H1 (cell line): ENCODE data around the gene ACER1. TPM values are rescaled to one million over a fixed set of nuclear protein-coding genes. Genes with fewer than 3 reads are reported as not detected.

Experiments
- CTCF ChIA-PET: fragments of 300-600 bp; sonication (Branson Sonifier 250); formaldehyde crosslinking; loops from one replicate; lab custom pipeline; 2021; ENCODE audit not compliant: partially characterized antibody; lab: Charles Lee
- POLR2A ChIA-PET: fragments of 300-600 bp; sonication (Branson Sonifier 250); formaldehyde crosslinking; loops from one replicate; lab custom pipeline; 2021; ENCODE audit warnings: inconsistent platforms; ENCODE audit not compliant: partially characterized antibody; lab: Charles Lee
- DNase-seq, 2 experiments: peaks; one replicate each; pipeline versions ENCODE4 v3.0.0 to v3.0.0-alpha.2; 2010 to 2022; ENCODE audit warnings: low spot score in 2 of 2, low read depth in 1 of 2, mixed read lengths in 1 of 2
- FAIRE-seq: peaks from 2 replicates; lab custom pipeline; 2011; peaks lifted over from hg19 to GRCh38; lab: Jason Lieb, UNC
- H2AFZ ChIP-seq: 2 replicates; pipeline ENCODE4 v1.8.1; 2012; ENCODE audit warnings: low read length, inconsistent platforms
- H2AK5ac ChIP-seq: 2 replicates; pipeline ENCODE4 v1.6.1; 2013; ENCODE audit warnings: low read depth, low read length
- H2BK120ac ChIP-seq: replicated peaks from 2 replicates; pipeline ENCODE3; 2013; ENCODE audit warnings: low read depth, low read length, inconsistent platforms
- H2BK12ac ChIP-seq: 2 replicates; pipeline ENCODE4 v1.6.1; 2013; ENCODE audit warnings: low read depth, low read length
- H2BK15ac ChIP-seq: 2 replicates; pipeline ENCODE4 v1.6.1; 2013; ENCODE audit warnings: low read length
- H2BK20ac ChIP-seq: 2 replicates; pipeline ENCODE4 v1.6.1; 2013; ENCODE audit warnings: low read length
- H2BK5ac ChIP-seq: 2 replicates; pipeline ENCODE4 v1.6.1; 2013; ENCODE audit warnings: low read depth, low read length
- H3K14ac ChIP-seq: 2 replicates; pipeline ENCODE4 v1.6.1; 2013; ENCODE audit warnings: inconsistent platforms; ENCODE audit not compliant: insufficient read length
- H3K18ac ChIP-seq: 2 replicates; pipeline ENCODE4 v1.6.1; 2013; ENCODE audit warnings: low read length; ENCODE audit errors: extremely low read depth
- H3K23ac ChIP-seq: 2 replicates; pipeline ENCODE4 v1.6.1; 2013; ENCODE audit warnings: inconsistent platforms; ENCODE audit not compliant: insufficient read length
- H3K23me2 ChIP-seq: 2 replicates; pipeline ENCODE4 v1.6.1; 2013; ENCODE audit warnings: low read depth, low read length
- H3K27ac ChIP-seq: 2 replicates; pipeline ENCODE4 v1.6.1; 2011; ENCODE audit warnings: low read depth, low read length, inconsistent platforms
- H3K27me3 ChIP-seq, 4 experiments: replicated peaks in 1 of 4; 1 replicate in 1 of 4; 2 replicates in 3 of 4; pipeline versions ENCODE4 v1.6.1 to v1.8.1; 2011 to 2013; ENCODE audit warnings: low read length in 3 of 4, mild to moderate bottlenecking in 3 of 4, inconsistent platforms in 2 of 4, mixed read lengths in 2 of 4, moderate library complexity in 1 of 4; ENCODE audit not compliant: control insufficient read depth in 3 of 4, insufficient read depth in 3 of 4; ENCODE audit errors: extremely low read depth in 1 of 4
- H3K36me3 ChIP-seq, 4 experiments: 2 replicates each; pipeline versions ENCODE4 v1.6.1 to v1.8.1; 2011 to 2013; ENCODE audit warnings: mild to moderate bottlenecking in 4 of 4, low read length in 3 of 4, moderate library complexity in 2 of 4, control low read depth in 1 of 4, inconsistent platforms in 1 of 4; ENCODE audit not compliant: insufficient read depth in 4 of 4, control insufficient read depth in 2 of 4
- H3K4ac ChIP-seq: replicated peaks from 2 replicates; pipeline ENCODE3; 2013; ENCODE audit warnings: low read length, low read depth, mixed read lengths, inconsistent platforms; ENCODE audit not compliant: insufficient read length
- H3K4me1 ChIP-seq, 4 experiments: replicated peaks in 1 of 4; 1 replicate in 1 of 4; 2 replicates in 3 of 4; pipeline versions ENCODE4 v1.6.1 to v1.8.1; 2011 to 2013; ENCODE audit warnings: low read length in 3 of 4, inconsistent platforms in 2 of 4, mixed read lengths in 1 of 4; ENCODE audit not compliant: insufficient read depth in 4 of 4, control insufficient read depth in 3 of 4
- H3K4me2 ChIP-seq, 2 experiments: 2 replicates each; pipeline versions ENCODE4 v1.6.1 to v1.8.1; 2011 to 2013; ENCODE audit warnings: low read depth in 2 of 2, low read length in 2 of 2, control low read depth in 1 of 2, inconsistent platforms in 1 of 2, mild to moderate bottlenecking in 1 of 2; ENCODE audit not compliant: insufficient read depth in 1 of 2
- H3K4me3 ChIP-seq, 4 experiments: fragments of 200-600, 300-600 bp in 1 of 4; sonication (generic), shearing (Covaris generic), sonication (Bioruptor Twin) in 1 of 4; 2 replicates each; pipeline versions ENCODE4 v1.5.1 to v1.8.1; 2011 to 2016; ENCODE audit warnings: low read length in 4 of 4, low read depth in 3 of 4, control low read depth in 2 of 4, inconsistent platforms in 2 of 4, mild to moderate bottlenecking in 2 of 4, mixed read lengths in 1 of 4, moderate library complexity in 1 of 4; ENCODE audit not compliant: insufficient read depth in 2 of 4; ENCODE audit errors: extremely low read depth in 1 of 4
- H3K56ac ChIP-seq: replicated peaks from 2 replicates; pipeline ENCODE3; 2013; ENCODE audit warnings: low read depth, mild to moderate bottlenecking, mixed read lengths, low read length, inconsistent platforms; ENCODE audit not compliant: insufficient read length
- H3K79me1 ChIP-seq: 2 replicates; pipeline ENCODE4 v1.6.1; 2013; ENCODE audit warnings: low read depth, low read length, control low read depth
- H3K79me2 ChIP-seq, 2 experiments: 2 replicates each; pipeline versions ENCODE4 v1.6.1 to v1.8.1; 2012 to 2013; ENCODE audit warnings: low read length in 2 of 2, mild to moderate bottlenecking in 2 of 2, inconsistent platforms in 1 of 2; ENCODE audit not compliant: insufficient read depth in 2 of 2, control insufficient read depth in 1 of 2
- H3K9ac ChIP-seq, 4 experiments: replicated peaks in 1 of 4; 1 replicate in 1 of 4; 2 replicates in 3 of 4; pipeline versions ENCODE4 v1.6.1 to v1.8.1; 2011 to 2013; ENCODE audit warnings: low read depth in 3 of 4, low read length in 3 of 4, control low read depth in 2 of 4, mild to moderate bottlenecking in 2 of 4, moderate library complexity in 2 of 4, inconsistent platforms in 1 of 4; ENCODE audit errors: extremely low read depth in 1 of 4
- H3K9me3 ChIP-seq, 2 experiments: 2 replicates each; pipeline versions ENCODE4 v1.6.1 to v1.8.1; 2012 to 2013; ENCODE audit warnings: mild to moderate bottlenecking in 2 of 2, moderate library complexity in 2 of 2, control low read depth in 1 of 2, inconsistent platforms in 1 of 2, low read depth in 1 of 2, low read length in 1 of 2, mixed read lengths in 1 of 2; ENCODE audit not compliant: insufficient read depth in 2 of 2
- H4K20me1 ChIP-seq, 2 experiments: replicated peaks in 1 of 2; 2 replicates each; pipeline versions ENCODE3 to v1.8.1; 2011 to 2013; ENCODE audit warnings: inconsistent platforms in 2 of 2, low read length in 2 of 2, mild to moderate bottlenecking in 1 of 2; ENCODE audit not compliant: insufficient read depth in 2 of 2, control insufficient read depth in 1 of 2
- H4K5ac ChIP-seq: 2 replicates; pipeline ENCODE4 v1.6.1; 2013; ENCODE audit warnings: low read length, low read depth, mixed read lengths, inconsistent platforms; ENCODE audit not compliant: insufficient read length
- H4K8ac ChIP-seq: 2 replicates; pipeline ENCODE4 v1.8.0; 2013; ENCODE audit warnings: mild to moderate bottlenecking, moderate library complexity, low read length, inconsistent platforms; ENCODE audit not compliant: insufficient read depth; ENCODE audit errors: extremely low read depth
- H4K91ac ChIP-seq: replicated peaks from 2 replicates; pipeline ENCODE3; 2013; ENCODE audit warnings: low read length, mixed read lengths, inconsistent platforms; ENCODE audit not compliant: insufficient read length
- CTBP2 ChIP-seq: IDR thresholded peaks from 2 replicates; pipeline ENCODE4 v1.7.0; 2011; ENCODE audit warnings: borderline replicate concordance, mild to moderate bottlenecking, moderate library complexity, mixed read lengths, low read length; ENCODE audit not compliant: insufficient read depth, insufficient read length
- EP300 ChIP-seq, 2 experiments: IDR thresholded peaks; 1 replicate in 1 of 2; 2 replicates in 1 of 2; pipeline ENCODE4 v1.6.1; 2011 to 2012; ENCODE audit warnings: low read depth in 2 of 2, low read length in 2 of 2, mild to moderate bottlenecking in 2 of 2, borderline replicate concordance in 1 of 2, inconsistent platforms in 1 of 2, moderate library complexity in 1 of 2
- FOSL1 ChIP-seq: IDR thresholded peaks from 2 replicates; pipeline ENCODE4 v1.6.1; 2011; ENCODE audit warnings: mild to moderate bottlenecking, low read depth, low read length, moderate library complexity; ENCODE audit not compliant: insufficient read depth
- GABPA ChIP-seq: IDR thresholded peaks from 2 replicates; pipeline ENCODE4 v1.6.1; 2011; ENCODE audit warnings: mild to moderate bottlenecking, low read length, moderate library complexity, borderline replicate concordance; ENCODE audit not compliant: insufficient read depth
- GTF2F1 ChIP-seq: IDR thresholded peaks from 2 replicates; pipeline ENCODE4 v1.6.1; 2012; ENCODE audit warnings: low read depth, low read length, improper control_type of control experiment, borderline replicate concordance
- KDM1A ChIP-seq: fragments of 200-600, 300-600 bp; sonication (generic); IDR thresholded peaks from 2 replicates; pipeline ENCODE4 v1.7.1; 2016; ENCODE audit warnings: mild to moderate bottlenecking, low read length, borderline replicate concordance
- SIRT6 ChIP-seq: IDR thresholded peaks from one replicate; pipeline ENCODE4 v1.7.1; 2012; ENCODE audit warnings: low read length, inconsistent platforms
- SP1 ChIP-seq: IDR thresholded peaks from 2 replicates; pipeline ENCODE4 v1.6.1; 2011; ENCODE audit warnings: low read depth, low read length
- SP2 ChIP-seq: IDR thresholded peaks from 2 replicates; pipeline ENCODE4 v1.6.1; 2012; ENCODE audit warnings: mild to moderate bottlenecking, low read length, inconsistent platforms
- SRF ChIP-seq: IDR thresholded peaks from 2 replicates; pipeline ENCODE4 v1.6.1; 2011; ENCODE audit warnings: mild to moderate bottlenecking, low read depth, low read length, moderate library complexity
- TBP ChIP-seq: IDR thresholded peaks from 2 replicates; pipeline ENCODE4 v1.6.1; 2011; ENCODE audit warnings: low read depth, low read length, improper control_type of control experiment
- TEAD4 ChIP-seq: IDR thresholded peaks from 2 replicates; pipeline ENCODE4 v1.6.1; 2012; ENCODE audit warnings: low read depth, low read length, inconsistent platforms, mixed read lengths
- ZNF274 ChIP-seq: IDR thresholded peaks from 2 replicates; pipeline ENCODE4 v1.7.0; 2012; ENCODE audit warnings: low read length, borderline replicate concordance; ENCODE audit errors: extremely low read depth
- WGBS, 2 experiments: shearing (Covaris generic) in 1 of 2; methylation state at CpG; one replicate each; pipeline versions ENCODE4 v1.1.6 to v1.1.7; 2013 to 2015; ENCODE audit warnings: low lambda C conversion rate in 2 of 2, mixed read lengths in 2 of 2, inconsistent platforms in 1 of 2, low coverage in 1 of 2, missing lambda C conversion rate in 1 of 2; ENCODE audit not compliant: insufficient replicate concordance in 2 of 2, insufficient coverage in 1 of 2, insufficient read length in 1 of 2; ENCODE audit errors: extremely low coverage in 1 of 2, missing lambda C conversion rate in 1 of 2; 5-methylcytosine and 5-hydroxymethylcytosine counted together
- polyA plus RNA-seq, 7 experiments: library from polyadenylated mRNA; depleted of rRNA in 3 of 7; stranded (reverse) in 5 of 7; unstranded in 2 of 7; fragments of >200 nt in 5 of 7; fragments of 200-250 nt in 2 of 7; gene quantifications; 1 replicate in 5 of 7; 2 replicates in 1 of 7; 4 replicates in 1 of 7; pipeline versions ENCODE4 v1.2.1 to v1.2.3, GENCODE V29; 2011 to 2013; ENCODE audit warnings: missing spikeins in 2 of 7, mixed read lengths in 2 of 7
- total RNA-seq: library from RNA; stranded (reverse); fragmentation: NEBNext Ultra II Directional; extraction: Animal tissue kit (Norgen Biotek cat#: 25700); gene quantifications from 2 replicates; pipeline ENCODE4 v1.2.1, GENCODE V29; 2021
- TF ChIP-seq, protein P1 (sequence below): IDR thresholded peaks from 2 replicates; pipeline ENCODE4 v1.6.1; 2011; ENCODE audit warnings: low read length, improper control_type of control experiment

ACER1 gene
- total and polyA plus RNA-seq, 2 of the 8 experiments (the other 6 are each of a cell fraction or from before 2014, with no cell fraction given): 0.05 TPM; not detected in 1

DNA sequence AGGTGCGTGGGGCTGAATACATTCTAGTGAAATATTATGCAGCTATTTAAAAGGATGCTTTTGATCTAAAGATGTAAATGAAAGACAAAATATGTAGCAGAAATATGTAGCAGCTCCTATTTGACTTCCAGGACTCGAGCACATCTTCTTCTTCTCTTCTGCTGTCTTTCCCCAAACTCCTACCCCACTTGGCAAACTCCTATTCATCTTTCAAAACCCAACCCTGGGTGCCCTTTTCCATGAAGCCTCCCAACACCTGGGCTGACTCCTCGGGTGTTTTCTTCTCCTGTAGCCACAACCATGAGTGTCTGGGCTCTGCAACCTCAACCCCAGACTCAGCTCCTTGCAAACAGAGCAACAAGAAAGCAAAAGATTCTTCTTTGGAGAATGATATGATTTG is 11.1 kb downstream of the ACER1 start:
- Histone ChIP-seq H2BK20ac (no peak overlapping the region), H2AFZ (no peak overlapping the region), H4K8ac (no peak overlapping the region), H2BK15ac (no peak overlapping the region), H4K91ac (no peak overlapping the region), H3K9ac (no peak overlapping the region), H2BK12ac (no peak overlapping the region), H4K20me1 (no peaks in the 10 kb centered on the region), H2BK5ac (no peak overlapping the region), H2AK5ac (no peak overlapping the region), H3K14ac (no peak overlapping the region), H3K27me3 (no peaks in the 10 kb centered on the region), H3K23ac (no peak overlapping the region), H3K4ac (no peak overlapping the region), H3K4me2 (no peak overlapping the region), H3K79me1 (no peaks in the 10 kb centered on the region), H3K56ac (no peak overlapping the region), H3K23me2 (no peaks in the 10 kb centered on the region), H3K4me3 (no peak overlapping the region), H3K36me3 (no peaks in the 10 kb centered on the region), H3K27ac (no peak overlapping the region), H3K4me1 (no peaks in the 10 kb centered on the region), H3K9me3 (peaks cover 15 to 20% of the 10 kb centered on the region in 2 experiments; a peak in 2 of 4 replicates), H4K5ac (no peak overlapping the region), H3K18ac (no peak overlapping the region), H3K79me2 (no peaks in the 10 kb centered on the region), H2BK120ac (no peak overlapping the region)
- ChIA-PET POLR2A (no interaction called here), CTCF (interaction anchor here (0.6 kb wide), 1 partner anchor 144 kb away, joined by 5 read pairs; no protein-coding TSS in a partner anchor)
- FAIRE-seq (no peak), DNase-seq (no peak)
- 76% methylated on average over 3 of the region's 3 CpGs; no CpG with 5 or more reads in 1 of the 2 experiments for WGBS, 2 experiments
- TF ChIP-seq ZNF274 (no peak), KDM1A (no peak), GABPA (no peak), EP300 (IDR thresholded peaks at IDR 0.05; ENCODE audit: borderline replicate concordance in 1 of 2, low read depth in 2 of 2, low read length in 2 of 2) (no peak), SP1 (no peak), GTF2F1 (no peak), SP2 (no peak), FOSL1 (no peak), SIRT6 (no peak), SRF (no peak), TEAD4 (no peak), CTBP2 (no peak), TBP (no peak)
- TF ChIP-seq, protein P1, sequence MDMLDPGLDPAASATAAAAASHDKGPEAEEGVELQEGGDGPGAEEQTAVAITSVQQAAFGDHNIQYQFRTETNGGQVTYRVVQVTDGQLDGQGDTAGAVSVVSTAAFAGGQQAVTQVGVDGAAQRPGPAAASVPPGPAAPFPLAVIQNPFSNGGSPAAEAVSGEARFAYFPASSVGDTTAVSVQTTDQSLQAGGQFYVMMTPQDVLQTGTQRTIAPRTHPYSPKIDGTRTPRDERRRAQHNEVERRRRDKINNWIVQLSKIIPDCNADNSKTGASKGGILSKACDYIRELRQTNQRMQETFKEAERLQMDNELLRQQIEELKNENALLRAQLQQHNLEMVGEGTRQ: no peak
